Progenitor cell of endocrine pancreas (in vitro differentiated cells): ENCODE results near the gene RAB3IP. TPM values are rescaled to one million over a fixed set of nuclear protein-coding genes. Genes with fewer than 3 reads are reported as not detected.

Source experiments
- DNase-seq: peaks from one replicate; pipeline ENCODE4 v3.0.0; 2021; ENCODE audit warnings: low spot score; ENCODE audit not compliant: unreplicated experiment
- H3K27ac Mint-ChIP-seq: 2 replicates; pipeline ENCODE4 v1.8.0; 2021; ENCODE audit warnings: mild to moderate bottlenecking, moderate library complexity, mixed read lengths
- H3K27me3 Mint-ChIP-seq: 2 replicates; pipeline ENCODE4 v1.8.0; 2021; ENCODE audit warnings: mixed read lengths
- H3K36me3 Mint-ChIP-seq: 2 replicates; pipeline ENCODE4 v1.8.0; 2022; ENCODE audit warnings: mixed read lengths; ENCODE audit not compliant: insufficient read depth
- H3K4me1 Mint-ChIP-seq: 2 replicates; pipeline ENCODE4 v1.8.0; 2021; ENCODE audit warnings: low read depth, mixed read lengths
- H3K4me3 Mint-ChIP-seq: 2 replicates; pipeline ENCODE4 v1.8.0; 2021; ENCODE audit warnings: low read depth, mild to moderate bottlenecking, moderate library complexity, mixed read lengths
- H3K9me3 Mint-ChIP-seq: 2 replicates; pipeline ENCODE4 v1.8.0; 2021; ENCODE audit warnings: low read depth, mixed read lengths
- total RNA-seq: library from RNA; stranded (reverse); gene quantifications from 2 replicates; pipeline ENCODE4 v1.2.1, GENCODE V29; 2021
- TF ChIP-seq, protein P1 (sequence below): fragments of 200-600 bp; sonication (generic); IDR thresholded peaks from one replicate; pipeline ENCODE4 v1.5.0; 2021; ENCODE audit warnings: antibody characterized with exemption, mild to moderate bottlenecking; ENCODE audit not compliant: unreplicated experiment

The RAB3IP gene
- total RNA-seq, 1 donor from 2014 or later, result 85.6 TPM

DNA sequence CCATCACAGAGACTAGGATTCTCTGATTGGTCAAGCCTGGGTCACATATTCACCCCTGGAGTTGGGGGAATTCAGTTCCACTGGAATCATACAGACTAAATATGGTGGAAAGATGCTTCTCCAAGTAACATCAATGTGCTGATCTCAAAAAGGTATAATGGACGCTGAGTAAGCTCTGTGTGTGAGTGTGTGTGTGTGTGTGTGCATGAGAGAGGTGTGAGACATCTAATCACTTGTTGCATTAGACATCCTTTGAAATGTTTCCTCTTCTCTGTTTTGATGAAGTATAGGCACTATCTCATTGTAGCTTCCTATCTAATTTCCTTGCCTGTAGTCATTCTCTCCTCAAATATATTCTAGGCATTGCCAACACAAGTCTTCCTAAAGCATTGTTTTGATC is 5.0 kb upstream of the RAB3IP start:
- H3K27ac Mint-ChIP-seq, result no peak overlapping the region
- H3K4me3 Mint-ChIP-seq, result no peak overlapping the region
- no peaks in the 10 kb centered on the region for H3K4me1 Mint-ChIP-seq
- TF ChIP-seq, protein P1, sequence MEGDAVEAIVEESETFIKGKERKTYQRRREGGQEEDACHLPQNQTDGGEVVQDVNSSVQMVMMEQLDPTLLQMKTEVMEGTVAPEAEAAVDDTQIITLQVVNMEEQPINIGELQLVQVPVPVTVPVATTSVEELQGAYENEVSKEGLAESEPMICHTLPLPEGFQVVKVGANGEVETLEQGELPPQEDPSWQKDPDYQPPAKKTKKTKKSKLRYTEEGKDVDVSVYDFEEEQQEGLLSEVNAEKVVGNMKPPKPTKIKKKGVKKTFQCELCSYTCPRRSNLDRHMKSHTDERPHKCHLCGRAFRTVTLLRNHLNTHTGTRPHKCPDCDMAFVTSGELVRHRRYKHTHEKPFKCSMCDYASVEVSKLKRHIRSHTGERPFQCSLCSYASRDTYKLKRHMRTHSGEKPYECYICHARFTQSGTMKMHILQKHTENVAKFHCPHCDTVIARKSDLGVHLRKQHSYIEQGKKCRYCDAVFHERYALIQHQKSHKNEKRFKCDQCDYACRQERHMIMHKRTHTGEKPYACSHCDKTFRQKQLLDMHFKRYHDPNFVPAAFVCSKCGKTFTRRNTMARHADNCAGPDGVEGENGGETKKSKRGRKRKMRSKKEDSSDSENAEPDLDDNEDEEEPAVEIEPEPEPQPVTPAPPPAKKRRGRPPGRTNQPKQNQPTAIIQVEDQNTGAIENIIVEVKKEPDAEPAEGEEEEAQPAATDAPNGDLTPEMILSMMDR, result no peak
- H3K36me3 Mint-ChIP-seq, result no peaks in the 10 kb centered on the region
- DNase-seq, result no peak
- H3K27me3 Mint-ChIP-seq, result peaks cover 17% of the 10 kb centered on the region
- no peaks in the 10 kb centered on the region for H3K9me3 Mint-ChIP-seq

DNA sequence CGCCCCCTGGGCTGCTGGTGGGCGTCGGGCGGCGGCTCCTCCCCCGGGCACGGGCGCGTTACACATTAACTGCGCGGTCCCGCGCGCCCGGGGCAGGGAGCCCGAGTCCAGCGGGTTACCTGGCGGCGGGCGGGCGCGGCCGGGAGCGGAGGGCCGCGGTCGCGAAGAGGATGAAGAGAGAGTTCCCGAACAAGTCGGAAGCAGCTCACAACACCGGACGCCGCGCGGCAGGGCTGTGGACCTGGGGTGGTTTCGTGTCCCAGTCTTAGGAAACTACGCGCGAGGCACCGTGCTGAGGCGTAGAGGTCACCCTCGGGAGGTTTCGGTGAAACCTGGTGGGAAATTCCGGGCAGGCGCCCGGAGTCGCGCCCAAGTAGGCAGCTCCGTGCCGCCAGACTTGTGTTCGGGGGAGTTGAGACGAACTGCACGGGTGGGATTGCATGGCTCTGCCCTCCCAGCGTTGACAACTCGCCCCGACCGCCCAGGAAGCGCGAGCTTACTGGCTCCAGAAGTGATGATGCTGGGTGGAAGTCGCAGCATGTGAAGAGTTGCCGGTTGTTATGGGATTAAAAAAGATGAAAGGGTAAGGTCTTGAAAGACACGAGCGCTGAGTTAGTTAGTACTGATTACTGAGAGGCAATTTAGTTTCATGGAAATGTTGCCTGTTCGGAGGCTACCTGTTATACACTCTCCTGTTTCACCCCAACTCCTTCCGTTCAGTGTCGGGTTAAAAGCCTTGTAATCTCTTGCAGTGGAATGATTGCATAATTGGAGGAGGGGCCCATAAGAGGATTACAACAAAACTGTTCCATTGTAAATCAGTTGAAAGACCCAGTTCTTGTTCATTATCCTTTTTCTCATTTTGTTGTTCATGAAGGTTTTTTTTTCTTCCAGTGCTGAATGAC is 879 bp downstream of the RAB3IP start:
- Mint-ChIP-seq H3K36me3 (no peaks in the 10 kb centered on the region), H3K27me3 (peaks cover 14% of the 10 kb centered on the region), H3K4me1 (peaks cover 22% of the 10 kb centered on the region), H3K9me3 (no peaks in the 10 kb centered on the region), H3K27ac (peak overlapping the region; percentile 95), H3K4me3 (peak overlapping the region; percentile 91)
- TF ChIP-seq, protein P1, result no peak
- peak; percentile 59 for DNase-seq

DNA sequence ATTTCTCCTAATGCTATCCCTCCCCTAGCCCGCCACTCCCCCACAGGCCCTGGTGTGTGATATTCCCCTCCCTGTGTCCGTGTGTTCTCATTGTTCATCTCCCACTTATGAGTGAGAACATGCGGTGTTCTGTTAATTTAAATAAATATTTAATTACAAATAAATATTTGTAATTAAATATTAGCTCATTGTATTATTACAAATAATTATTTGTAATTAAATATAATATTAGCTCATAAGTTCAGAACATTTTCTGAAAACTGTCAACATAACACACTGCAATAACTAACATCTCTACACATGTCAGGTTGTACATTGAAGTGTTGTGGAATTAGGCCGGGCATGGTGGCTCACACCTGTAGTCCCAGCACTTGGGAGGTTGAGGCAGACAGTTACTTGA is 5.4 kb downstream of the RAB3IP start:
- no peaks in the 10 kb centered on the region for H3K27me3 Mint-ChIP-seq
- no peaks in the 10 kb centered on the region for H3K9me3 Mint-ChIP-seq
- DNase-seq, result no peak
- peaks cover 25% of the 10 kb centered on the region for H3K4me1 Mint-ChIP-seq
- TF ChIP-seq, protein P1, result no peak
- H3K27ac Mint-ChIP-seq, result no peak overlapping the region
- no peak overlapping the region for H3K4me3 Mint-ChIP-seq
- peaks cover under 1% of the 10 kb centered on the region for H3K36me3 Mint-ChIP-seq

DNA sequence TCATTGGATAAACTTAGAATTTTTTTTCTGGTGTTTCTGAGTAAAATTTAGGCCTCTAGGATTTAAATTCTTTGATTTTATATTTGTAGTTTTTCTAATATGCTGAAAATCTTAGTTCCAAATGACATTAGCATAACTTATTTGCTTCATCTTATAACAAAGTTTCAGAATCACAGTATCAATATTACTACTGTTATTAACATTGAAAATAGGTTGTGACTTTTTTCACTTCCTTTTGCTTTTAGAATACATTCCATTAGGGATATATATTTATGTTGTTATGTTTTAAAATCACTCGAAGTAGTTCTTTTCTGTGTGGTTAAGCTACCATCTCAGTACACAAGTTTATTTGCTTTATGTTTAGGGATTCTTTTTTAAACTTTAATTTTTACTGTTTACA is 12.8 kb downstream of the RAB3IP start:
- TF ChIP-seq, protein P1, result no peak
- Mint-ChIP-seq H3K4me3 (no peak overlapping the region), H3K27me3 (no peaks in the 10 kb centered on the region), H3K27ac (no peak overlapping the region), H3K36me3 (peaks cover 21% of the 10 kb centered on the region), H3K9me3 (peaks cover 7% of the 10 kb centered on the region), H3K4me1 (peaks cover 1% of the 10 kb centered on the region)
- DNase-seq, result no peak

DNA sequence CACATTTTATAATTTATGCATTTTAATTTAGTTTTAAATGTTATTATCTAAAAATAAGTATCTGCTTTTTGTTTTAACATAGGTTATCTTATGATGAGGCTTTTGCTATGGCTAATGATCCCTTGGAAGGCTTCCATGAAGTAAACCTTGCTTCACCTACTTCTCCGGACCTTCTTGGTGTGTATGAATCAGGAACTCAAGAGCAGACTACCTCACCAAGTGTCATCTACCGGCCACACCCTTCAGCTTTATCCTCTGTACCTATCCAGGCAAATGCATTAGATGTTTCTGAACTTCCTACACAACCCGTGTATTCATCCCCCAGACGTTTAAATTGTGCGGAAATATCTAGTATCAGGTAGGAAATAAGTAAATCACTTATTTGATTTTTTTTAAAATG is 16.6 kb downstream of the RAB3IP start:
- TF ChIP-seq, protein P1, result no peak
- no peaks in the 10 kb centered on the region for H3K27me3 Mint-ChIP-seq
- no peak overlapping the region for H3K4me3 Mint-ChIP-seq
- H3K27ac Mint-ChIP-seq, result no peak overlapping the region
- peaks cover 21% of the 10 kb centered on the region for H3K9me3 Mint-ChIP-seq
- peaks cover 1% of the 10 kb centered on the region for H3K4me1 Mint-ChIP-seq
- peaks cover 43% of the 10 kb centered on the region for H3K36me3 Mint-ChIP-seq
- no peak for DNase-seq
